GM12878 (cell line): ENCODE measurements around the gene TUBB4B. TPM values are rescaled to one million over a fixed set of nuclear protein-coding genes. Genes with fewer than 3 reads are reported as not detected.

Experiments
- ATAC-seq: fragments of 200-7000 bp; cut with Tn5 transposase; 3 replicates; pipeline ENCODE4 v1.9.1; 2020; ENCODE audit warnings: mild to moderate bottlenecking, moderate library complexity
- BruUV-seq: library from RNA; stranded (reverse); fragments of 400-500 nt; replicated peaks from 2 replicates; lab custom pipeline; 2021; lab: Mats Ljungman, UMichigan
- CTCF ChIA-PET: fragments of 300-600 bp; sonication (Branson Sonifier 250); formaldehyde crosslinking; extraction: SDS; loops from one replicate; lab custom pipeline; 2021; ENCODE audit warnings: inconsistent platforms; lab: Yijun Ruan, JAX
- POLR2A ChIA-PET: fragments of 350-600 bp; formaldehyde crosslinking; extraction: SDS; loops from one replicate; lab custom pipeline; 2021; ENCODE audit warnings: inconsistent platforms; lab: Charles Lee
- RAD21 ChIA-PET: fragments of 300-600 bp; sonication (Branson Sonifier 250); formaldehyde crosslinking; loops from one replicate; lab custom pipeline; 2023; ENCODE audit warnings: antibody characterized with exemption; ENCODE audit not compliant: unreplicated experiment; lab: Charles Lee
- SMC1A ChIA-PET: fragments of 300-600 bp; sonication (Branson Sonifier 250); formaldehyde crosslinking; loops from one replicate; lab custom pipeline; 2023; ENCODE audit not compliant: unreplicated experiment, uncharacterized antibody; lab: Charles Lee
- DNase-seq: peaks from one replicate; pipeline ENCODE4 v3.0.0-alpha.2; 2011; ENCODE audit warnings: low read depth, low spot score
- FAIRE-seq: peaks from 3 replicates; lab custom pipeline; 2011; peaks lifted over from hg19 to GRCh38; lab: Jason Lieb, UNC
- H2AFZ ChIP-seq: 2 replicates; pipeline ENCODE4 v1.6.0; 2011; ENCODE audit warnings: low read depth, low read length, control low read depth; ENCODE audit not compliant: control insufficient read depth
- H3K27ac ChIP-seq: 2 replicates; pipeline ENCODE4 v1.5.1; 2011; ENCODE audit warnings: control low read depth; ENCODE audit not compliant: control insufficient read depth, insufficient read depth
- H3K27me3 ChIP-seq, 2 experiments: replicated peaks in 1 of 2; 2 replicates each; pipeline versions ENCODE4 v1.6.0 to v1.6.1; 2011; ENCODE audit warnings: low read length in 1 of 2; ENCODE audit not compliant: control insufficient read depth in 2 of 2, insufficient read depth in 2 of 2
- H3K36me3 ChIP-seq, 2 experiments: 2 replicates each; pipeline ENCODE4 v1.5.1; 2011; ENCODE audit warnings: low read length in 1 of 2; ENCODE audit not compliant: control insufficient read depth in 2 of 2, insufficient read depth in 2 of 2
- H3K4me1 ChIP-seq: 2 replicates; pipeline ENCODE4 v1.6.1; 2011; ENCODE audit warnings: mild to moderate bottlenecking, low read length, moderate library complexity, mixed read lengths; ENCODE audit not compliant: control insufficient read depth, insufficient read depth
- H3K4me2 ChIP-seq: 2 replicates; pipeline ENCODE4 v1.6.0; 2011; ENCODE audit warnings: control low read depth; ENCODE audit not compliant: control insufficient read depth, insufficient read depth
- H3K4me3 ChIP-seq: fragments of 200-600 bp; sonication (generic); 2 replicates; pipeline ENCODE4 v1.5.1; 2016
- H3K79me2 ChIP-seq: 2 replicates; pipeline ENCODE4 v1.6.0; 2011; ENCODE audit warnings: low read length; ENCODE audit not compliant: control insufficient read depth, insufficient read depth
- H3K9ac ChIP-seq: 2 replicates; pipeline ENCODE4 v1.8.0; 2011; ENCODE audit warnings: low read length, control low read depth, mixed read lengths; ENCODE audit not compliant: control insufficient read depth, insufficient read depth
- H3K9me3 ChIP-seq: replicated peaks from 3 replicates; pipeline ENCODE4 v1.5.1; 2011; ENCODE audit warnings: mild to moderate bottlenecking, low read length; ENCODE audit not compliant: control insufficient read depth, insufficient read depth
- H4K20me1 ChIP-seq: 2 replicates; pipeline ENCODE4 v1.6.0; 2011; ENCODE audit not compliant: control insufficient read depth, insufficient read depth
- CBX5 ChIP-seq: sonication (generic); IDR thresholded peaks from 2 replicates; pipeline ENCODE4 v1.6.1; 2016; ENCODE audit warnings: low read depth, moderate library complexity, mild to moderate bottlenecking, inconsistent platforms
- CREB1 ChIP-seq: IDR thresholded peaks from 2 replicates; pipeline ENCODE4 v1.6.1; 2012; ENCODE audit warnings: low read depth, mild to moderate bottlenecking, inconsistent platforms
- E2F8 ChIP-seq: fragments of 450-650 bp; IDR thresholded peaks from 2 replicates; pipeline ENCODE4 v1.6.1; 2018; ENCODE audit warnings: mild to moderate bottlenecking, low read depth, moderate library complexity; ENCODE audit not compliant: partially characterized antibody
- FOXK2 ChIP-seq: fragments of 450-650 bp; IDR thresholded peaks from 2 replicates; pipeline ENCODE4 v1.6.1; 2017; ENCODE audit warnings: mild to moderate bottlenecking, moderate library complexity
- MLLT1 ChIP-seq: fragments of 450-650 bp; IDR thresholded peaks from 2 replicates; pipeline ENCODE4 v1.6.1; 2016; ENCODE audit warnings: mild to moderate bottlenecking
- MYB ChIP-seq: fragments of 150-350 bp; IDR thresholded peaks from 2 replicates; pipeline ENCODE4 v1.6.1; 2014; ENCODE audit warnings: mild to moderate bottlenecking, low read depth, low read length, borderline replicate concordance
- POLR2AphosphoS2 ChIP-seq: IDR thresholded peaks from 2 replicates; pipeline ENCODE4 v1.6.1; 2011; ENCODE audit warnings: low read depth, mild to moderate bottlenecking, low read length, improper control_type of control experiment, moderate library complexity
- POU2F2 ChIP-seq: IDR thresholded peaks from 3 replicates; pipeline ENCODE4 v1.6.1; 2011; ENCODE audit warnings: low read depth, mild to moderate bottlenecking, low read length, borderline replicate concordance
- RAD21 ChIP-seq: IDR thresholded peaks from 2 replicates; pipeline ENCODE4 v1.6.1; 2011; ENCODE audit warnings: mild to moderate bottlenecking, low read depth, low read length, moderate library complexity; ENCODE audit not compliant: insufficient read depth
- SP1 ChIP-seq: IDR thresholded peaks from one replicate; pipeline ENCODE4 v1.6.1; 2011; ENCODE audit warnings: low read depth, low read length
- WGBS: methylation state at CpG from one replicate; pipeline ENCODE4 v1.1.6; 2016; ENCODE audit warnings: low lambda C conversion rate; ENCODE audit not compliant: insufficient replicate concordance, insufficient coverage; ENCODE audit errors: missing lambda C conversion rate; 5-methylcytosine and 5-hydroxymethylcytosine counted together
- in situ Hi-C: fragments of 300-500 bp; cut with MboI; formaldehyde crosslinking; loops from 9 replicates; pipeline ENCODE4 v1.14.3; 2018; ENCODE audit warnings: mixed read lengths
- intact Hi-C: fragments of 100-400 bp; cut with micrococcal nuclease; formaldehyde crosslinking; loops from one replicate; pipeline ENCODE4 v1.14.2; 2022; ENCODE audit not compliant: unreplicated experiment
- polyA plus RNA-seq, 11 experiments: library from polyadenylated mRNA; depleted of rRNA in 4 of 11; unstranded in 6 of 11; stranded (reverse) in 5 of 11; fragments of >200 nt; fragmentation: Nextera tagmentation in 4 of 11; fragmentation: Illumina TruSeq in 1 of 11; extraction: Ambion mirVana in 4 of 11; extraction: Trizol in 1 of 11; gene quantifications; 1 replicate in 1 of 11; 2 replicates in 10 of 11; pipeline versions ENCODE4 v1.2.1 to v1.2.3, GENCODE V29; 2011 to 2016; ENCODE audit warnings: inconsistent platforms in 2 of 11, missing spikeins in 2 of 11, low read depth in 1 of 11
- total RNA-seq, 4 experiments: library from RNA; depleted of rRNA in 3 of 4; stranded (reverse); fragments of >200 nt in 3 of 4; fragmentation: Illumina TruSeq in 1 of 4; extraction: Trizol in 1 of 4; gene quantifications; 2 replicates each; pipeline versions ENCODE4 v1.2.1 to v1.2.3, GENCODE V29; 2013 to 2021

TUBB4B gene
- total and polyA plus RNA-seq, 10 of the 15 experiments (the other 5 are each of a cell fraction or from before 2014, with no cell fraction given) = 23.0 to 532 (median 254) TPM

- no peak for TF ChIP-seq SP1
- no peak for TF ChIP-seq CREB1
- TF ChIP-seq FOXK2 = no peak
- TF ChIP-seq, all 136 proteins: peak for 6
These were observed 11.7 kb downstream of the TUBB4B start (continued) for GRCh38 chr9:137252555-137253506.

GRCh38 chr9:137253717-137254623, 12.9 kb downstream of the TUBB4B start:
- BruUV-seq = no TSS peak
- ChIA-PET CTCF (interaction anchor here (0.6 to 1.7 kb wide), 7 partner anchors 11 to 196 kb away, joined by 3 to 7 read pairs (median 3); partner anchors contain the start of genes TOR4A and TUBB4B), POLR2A (interaction anchor here (0.8 to 6.2 kb wide), 6 partner anchors 13 to 167 kb away, joined by 3 to 112 read pairs (median 4); partner anchors contain the start of genes MAN1B1 and TUBB4B), RAD21 (interaction anchor here (0.5 to 2.2 kb wide), 7 partner anchors 12 to 164 kb away, joined by 3 to 13 read pairs (median 3); partner anchors contain the start of genes TOR4A and TUBB4B), SMC1A (interaction anchor here (0.9 kb wide), 1 partner anchor 13 kb away, joined by 4 read pairs; the partner anchor contains the start of gene TUBB4B)
- FAIRE-seq (no peak), DNase-seq (no peak), ATAC-seq (no peak)
- peak overlapping the region; percentile 99 for H3K4me2 ChIP-seq
- in situ Hi-C loops = no loop called here
- no peak for TF ChIP-seq E2F8
- TF ChIP-seq POLR2AphosphoS2 = no peak
- peak; percentile 92 for TF ChIP-seq MLLT1
- no peak for TF ChIP-seq MYB
- no peak for TF ChIP-seq POU2F2
- TF ChIP-seq RAD21 = no peak
- TF ChIP-seq CBX5 = no peak
- H3K79me2 ChIP-seq = peaks cover 18% of the 10 kb centered on the region
- no peaks in the 10 kb centered on the region for H3K9me3 ChIP-seq
- H3K36me3 ChIP-seq = peaks cover 2 to 5% of the 10 kb centered on the region in 2 experiments; a peak in 3 of 4 replicates
- 70% methylated on average over 21 of the region's 21 CpGs for WGBS
- H3K27ac ChIP-seq = no peak overlapping the region
- no peaks in the 10 kb centered on the region for H3K27me3 ChIP-seq
- no peak overlapping the region for H2AFZ ChIP-seq
- peak overlapping the region; percentile 93 for H3K4me3 ChIP-seq
- intact Hi-C loops = no loop called here
- H3K4me1 ChIP-seq = peaks cover 14% of the 10 kb centered on the region
- no peak overlapping the region; the same call in 1 of the 2 replicates for H3K9ac ChIP-seq
- H4K20me1 ChIP-seq = no peaks in the 10 kb centered on the region
